NK-92 treated with Interleukin-12 subunit alpha and Interleukin-12 subunit beta, amount 100 ng/mL, for 24 hours (cell line): Measurements from ENCODE around the gene STK40.

ENCODE experiments used
- DNase-seq: peaks from one replicate; lab custom pipeline; 2025; lab: John Stamatoyannopoulos, UW

STK40 gene

GRCh38 chr1:36385410-36386264, at the start of gene STK40:
STK40 (minus strand) TSS chr1:36385924; CDS start chr1:36361332, 24,592 bp downstream.
- peak; percentile 97 for DNase-seq

GRCh38 chr1:36433102-36433501, 47.4 kb upstream of the STK40 start:
- no peak for DNase-seq

- DNase-seq = no peak
Observed at GRCh38 chr1:36432616-36433015, 46.9 kb upstream of the STK40 start.

- DNase-seq = no peak
Observed at GRCh38 chr1:36425791-36426190, 40.1 kb upstream of the STK40 start.

GRCh38 chr1:36421649-36422048, 35.9 kb upstream of the STK40 start:
- DNase-seq = no peak

- DNase-seq = peak; percentile 71
Observed at GRCh38 chr1:36420836-36421317, 35.2 kb upstream of the STK40 start.

GRCh38 chr1:36420409-36420808, 34.7 kb upstream of the STK40 start:
- no peak for DNase-seq

- no peak for DNase-seq
Observed at GRCh38 chr1:36419569-36419968, 33.8 kb upstream of the STK40 start.

- no peak for DNase-seq
Observed at GRCh38 chr1:36419140-36419539, 33.4 kb upstream of the STK40 start.

- DNase-seq = no peak
Observed at GRCh38 chr1:36417931-36418330, 32.2 kb upstream of the STK40 start.

- DNase-seq = no peak
Observed at GRCh38 chr1:36415661-36416326, 30.1 kb upstream of the STK40 start.

- DNase-seq = no peak
Observed at GRCh38 chr1:36414384-36414783, 28.7 kb upstream of the STK40 start.

GRCh38 chr1:36411674-36412648, 26.2 kb upstream of the STK40 start:
- no peak for DNase-seq

- DNase-seq = no peak
Observed at GRCh38 chr1:36408479-36408878, 22.8 kb upstream of the STK40 start.

- no peak for DNase-seq
Observed at GRCh38 chr1:36406440-36406839, 20.7 kb upstream of the STK40 start.

- DNase-seq = no peak
Observed at GRCh38 chr1:36402504-36402890, 16.8 kb upstream of the STK40 start.

- no peak for DNase-seq
Observed at GRCh38 chr1:36401602-36402503, 16.1 kb upstream of the STK40 start.

- DNase-seq = peak; percentile 93
Observed at GRCh38 chr1:36400825-36401601, 15.3 kb upstream of the STK40 start.

GRCh38 chr1:36400514-36400824, 14.7 kb upstream of the STK40 start:
- no peak for DNase-seq

GRCh38 chr1:36398370-36398977, 12.8 kb upstream of the STK40 start:
- DNase-seq = no peak
